DND-41 (cell line): Measurements from ENCODE around the gene CASTOR1.

ENCODE experiments used
- CTCF ChIP-seq: IDR thresholded peaks from 2 replicates; pipeline ENCODE4 v1.5.1; 2012; ENCODE audit warnings: borderline replicate concordance, low read length, moderate library complexity, mild to moderate bottlenecking; ENCODE audit not compliant: poor library complexity, severe bottlenecking; ENCODE audit errors: extremely low read depth
- EZH2 ChIP-seq: IDR thresholded peaks from 3 replicates; pipeline ENCODE4 v1.6.1; 2012; ENCODE audit warnings: borderline replicate concordance, low read depth, mild to moderate bottlenecking, moderate library complexity, low read length, inconsistent platforms; ENCODE audit not compliant: severe bottlenecking

DNA sequence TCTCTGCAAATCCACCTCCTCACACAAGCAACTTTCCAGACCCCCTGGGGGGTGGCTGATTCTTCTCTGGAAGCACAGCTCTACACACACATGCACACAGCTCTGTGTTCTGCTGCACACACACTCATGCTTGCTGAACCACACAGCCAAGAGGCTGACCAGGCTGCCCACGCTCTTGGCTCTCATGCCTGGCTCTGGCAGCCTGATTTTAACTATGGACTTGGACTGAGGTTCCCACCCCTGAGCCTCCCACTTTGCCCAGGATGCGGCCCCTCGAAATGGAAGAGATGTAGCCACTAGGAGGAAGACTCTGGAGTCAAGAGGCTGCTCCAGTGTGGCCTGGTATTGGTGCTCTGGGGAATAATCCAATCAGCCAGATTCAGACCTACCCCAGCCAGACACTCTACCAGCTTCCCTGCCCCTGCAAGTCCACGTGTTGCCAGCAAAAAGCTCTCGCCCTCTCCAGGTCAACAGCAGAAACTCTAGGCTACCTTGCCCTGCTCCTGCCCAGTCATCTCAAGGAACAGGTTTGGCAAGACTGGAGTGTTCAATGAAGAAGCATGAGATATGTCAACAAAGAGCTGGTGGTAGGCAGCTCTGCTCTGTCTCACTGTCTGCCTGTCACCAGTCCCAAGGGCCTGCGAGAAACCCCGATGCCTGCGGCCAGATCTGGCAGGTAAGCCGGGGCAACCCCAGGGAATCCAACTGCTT, 8.8 kb upstream of the CASTOR1 start:
- TF ChIP-seq CTCF (no peak), EZH2 (no peak)
